Measurements from ENCODE around the gene PPM1K.
A peak's percentile ranks its signal among the peaks of the same experiment; 100 is the strongest.

The PPM1K gene

GRCh38 chr4:88276952-88277710, 7.2 kb downstream of the PPM1K start:
- no peak for DNase-seq

- no peak for DNase-seq
Observed at GRCh38 chr4:88275949-88276515, 8.3 kb downstream of the PPM1K start.

GRCh38 chr4:88275516-88275915, 8.8 kb downstream of the PPM1K start:
- DNase-seq: no peak

DNA sequence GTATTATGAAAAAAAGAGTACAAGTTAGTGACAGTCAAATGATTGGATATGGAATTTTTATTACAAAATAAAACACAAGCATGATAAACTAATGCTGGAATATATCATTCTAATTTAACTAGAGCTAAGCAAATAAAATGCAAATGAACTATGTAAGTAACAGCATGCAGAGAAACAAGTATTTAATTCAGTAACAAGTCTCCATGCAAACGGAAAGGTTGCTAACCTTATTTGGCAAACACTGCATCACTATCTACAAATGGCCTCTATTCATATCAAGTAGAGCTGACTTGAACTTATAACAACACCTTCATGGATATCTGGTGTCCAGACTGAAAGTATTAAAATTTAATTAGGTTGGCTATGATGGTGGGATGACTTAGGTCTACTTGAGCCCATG, 15.4 kb downstream of the PPM1K start:
- DNase-seq: no peak

DNA sequence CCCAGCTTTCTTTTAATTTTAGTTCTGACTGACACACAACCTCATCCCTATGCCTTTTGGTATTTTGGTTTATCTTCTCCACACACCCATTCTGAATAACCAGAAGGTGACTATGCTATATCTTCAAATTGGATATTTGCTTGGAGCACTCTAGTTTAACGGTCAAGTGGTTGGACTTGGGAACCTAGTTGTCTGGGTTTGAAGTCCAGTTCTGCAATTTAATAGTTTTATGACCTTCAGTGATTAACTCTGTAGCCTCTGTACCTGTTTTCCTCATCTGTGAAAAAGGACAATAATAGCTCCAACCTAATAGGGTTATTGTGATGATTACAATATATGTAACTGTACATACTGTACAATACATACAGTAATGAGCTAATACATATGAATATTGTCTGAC, 20.0 kb downstream of the PPM1K start:
- DNase-seq: no peak

DNA sequence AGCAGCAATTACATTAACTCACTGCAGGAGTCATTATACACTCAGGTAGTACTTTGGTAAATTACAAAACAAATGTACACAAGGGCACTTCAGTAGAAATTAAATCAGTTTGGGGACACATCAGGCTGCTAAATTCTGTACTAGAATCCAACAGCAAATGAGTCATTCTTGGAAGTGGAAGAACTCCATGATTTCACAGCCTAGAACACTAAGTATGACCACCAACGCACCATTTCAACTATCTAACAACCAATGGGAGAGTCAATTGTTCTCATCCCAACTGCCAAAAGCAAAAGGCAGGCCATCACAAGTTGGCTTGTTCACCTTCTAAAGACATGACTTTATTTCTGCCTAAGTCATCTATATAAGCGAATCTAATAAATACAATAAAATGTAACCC, 26.6 kb downstream of the PPM1K start:
- DNase-seq: no peak

DNA sequence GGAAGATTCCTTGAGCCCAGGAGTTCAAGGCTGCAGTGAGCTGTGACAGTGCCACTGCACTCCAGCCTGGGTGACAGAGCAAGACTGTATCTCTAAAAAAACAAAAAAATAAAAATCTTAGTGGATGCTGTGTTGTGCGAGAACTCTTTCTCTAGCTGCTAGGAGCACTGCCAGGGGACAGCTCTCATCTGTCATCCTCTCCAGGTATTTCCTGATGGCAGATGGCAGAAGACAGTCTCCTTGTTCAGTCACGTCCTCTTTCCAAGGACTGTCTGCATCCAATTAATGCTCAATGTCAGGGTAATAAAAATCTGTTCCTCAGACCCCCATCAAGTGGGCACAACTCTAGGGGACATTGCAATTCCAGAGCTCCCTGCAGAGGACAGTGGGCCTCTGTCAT, 29.2 kb downstream of the PPM1K start:
- DNase-seq: no peak

DNA sequence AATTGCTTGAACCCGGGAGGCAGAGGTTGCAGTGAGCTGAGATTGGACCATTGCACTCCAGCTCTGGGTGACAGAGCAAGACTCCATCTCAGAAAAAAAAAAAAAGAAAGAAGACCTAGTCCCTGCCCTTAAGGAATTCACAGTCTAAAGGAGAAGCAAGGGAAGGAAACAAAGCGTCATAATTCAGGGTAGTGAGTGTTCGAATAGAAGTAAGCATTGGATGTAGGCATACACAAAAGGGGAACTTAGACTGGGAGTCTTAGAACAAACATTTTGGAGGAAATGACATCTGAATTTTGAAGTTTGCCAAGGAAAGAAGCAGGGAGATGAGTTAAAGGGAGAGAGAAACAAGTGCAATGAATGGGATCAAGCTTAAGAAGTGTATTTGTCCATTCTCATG, 32.4 kb downstream of the PPM1K start:
- DNase-seq: no peak

- DNase-seq: no peak
Observed at GRCh38 chr4:88247148-88247547, 37.2 kb downstream of the PPM1K start.

DNA sequence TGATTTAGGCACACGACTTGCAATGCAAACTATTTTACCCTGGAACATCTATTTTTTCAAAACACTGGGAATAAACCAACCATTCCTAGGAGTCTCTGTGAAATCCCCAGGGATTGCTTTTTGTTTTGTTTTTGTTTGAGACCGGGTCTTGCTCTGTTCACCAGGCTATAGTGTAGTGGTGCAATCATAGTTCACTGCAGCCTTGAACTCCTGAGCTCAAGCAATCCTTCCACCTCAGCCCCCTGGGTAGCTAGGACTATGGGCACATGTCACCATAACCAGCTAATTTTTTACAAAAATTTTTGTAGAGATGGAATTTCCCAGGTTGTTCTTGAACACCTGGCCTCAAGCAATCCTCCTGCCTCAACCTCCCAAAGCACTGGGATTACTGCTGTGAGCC, 37.8 kb downstream of the PPM1K start:
- no peak for DNase-seq

DNA sequence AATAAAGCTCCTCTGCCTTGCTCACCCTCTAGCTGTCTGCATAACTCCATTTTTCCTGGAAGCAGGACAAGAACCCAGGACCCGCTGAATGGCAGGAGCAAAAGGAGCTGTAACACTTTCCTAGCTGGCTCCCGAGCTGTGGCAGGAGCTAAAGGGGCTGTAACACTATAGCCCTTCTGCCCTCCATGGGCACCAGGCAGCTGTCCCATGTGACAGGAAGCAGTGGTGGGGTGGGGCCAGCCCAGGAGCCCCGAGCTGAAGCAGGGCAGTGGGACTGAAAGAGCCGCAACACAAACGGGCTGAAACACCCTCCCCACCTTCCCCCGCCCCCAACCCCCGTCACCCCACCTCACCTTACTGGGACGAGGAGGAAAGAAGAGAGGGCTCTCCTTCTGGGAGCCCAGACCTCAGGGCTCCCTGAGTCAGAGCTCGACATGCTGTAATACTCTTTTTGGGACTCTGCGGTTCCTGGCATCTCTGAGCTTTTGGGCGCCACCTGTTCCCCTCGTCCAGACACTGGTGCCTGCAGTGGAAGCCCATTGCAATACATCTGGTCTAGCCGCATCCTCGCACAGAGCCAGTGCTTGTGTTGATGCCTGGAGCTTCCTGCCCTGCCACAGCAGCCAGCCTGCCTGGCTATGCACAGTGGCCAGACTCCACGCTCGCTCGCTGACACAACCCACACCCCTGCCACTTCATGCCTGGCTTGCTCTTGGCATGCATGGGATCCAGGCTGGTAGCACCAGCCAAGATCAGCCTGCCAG, 39.4 kb downstream of the PPM1K start:
- DNase-seq: peak; percentile 17

GRCh38 chr4:88244056-88244455, 40.3 kb downstream of the PPM1K start:
- no peak for DNase-seq

GRCh38 chr4:88242144-88242543, 42.2 kb downstream of the PPM1K start:
- no peak for DNase-seq

DNA sequence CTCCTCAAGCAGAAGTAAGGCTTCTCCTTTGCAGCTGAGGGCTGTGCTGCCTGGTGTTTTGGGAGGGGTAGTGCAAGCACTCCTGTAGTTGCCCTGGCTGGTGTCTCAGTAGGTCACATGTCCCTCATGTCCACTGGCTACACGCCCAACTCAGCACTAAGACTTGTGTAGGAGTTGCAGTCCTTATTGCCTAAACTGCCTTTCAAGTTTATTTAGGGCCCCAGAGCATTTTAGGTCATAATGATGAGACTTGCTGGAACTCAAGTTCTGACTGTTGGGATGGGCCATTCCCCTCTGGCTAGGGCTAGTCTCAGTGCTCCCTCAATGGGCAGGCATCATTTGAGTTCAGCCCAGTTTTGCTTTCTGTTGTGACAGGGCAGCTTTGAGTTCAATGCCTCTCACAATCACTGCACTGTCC, 44.1 kb downstream of the PPM1K start:
- DNase-seq: no peak

GRCh38 chr4:88230969-88231771, 53.2 kb downstream of the PPM1K start:
- no peak for DNase-seq

GRCh38 chr4:88230461-88230891, 53.9 kb downstream of the PPM1K start:
- DNase-seq: no peak

DNA sequence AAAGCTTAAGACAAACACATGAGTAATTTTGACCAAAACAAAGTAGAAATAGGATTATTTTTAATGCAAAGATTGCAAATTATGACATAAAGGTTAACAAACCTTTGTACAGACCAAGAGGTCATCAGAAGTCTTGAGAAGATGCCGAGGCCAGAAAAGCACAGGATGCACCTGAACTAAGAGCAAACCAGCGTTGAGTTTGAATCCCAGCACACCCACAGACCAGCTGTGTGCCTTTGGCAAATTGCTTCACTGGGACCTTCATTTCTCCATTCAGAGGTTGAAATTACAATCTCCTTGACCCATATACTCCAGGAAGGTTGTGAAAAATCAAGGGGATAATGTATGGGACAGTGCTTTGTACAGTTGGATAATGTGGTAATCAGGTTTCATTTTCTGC, 56.6 kb downstream of the PPM1K start:
- no peak for DNase-seq

GRCh38 chr4:88226143-88226542, 58.2 kb downstream of the PPM1K start:
- no peak for DNase-seq

DNA sequence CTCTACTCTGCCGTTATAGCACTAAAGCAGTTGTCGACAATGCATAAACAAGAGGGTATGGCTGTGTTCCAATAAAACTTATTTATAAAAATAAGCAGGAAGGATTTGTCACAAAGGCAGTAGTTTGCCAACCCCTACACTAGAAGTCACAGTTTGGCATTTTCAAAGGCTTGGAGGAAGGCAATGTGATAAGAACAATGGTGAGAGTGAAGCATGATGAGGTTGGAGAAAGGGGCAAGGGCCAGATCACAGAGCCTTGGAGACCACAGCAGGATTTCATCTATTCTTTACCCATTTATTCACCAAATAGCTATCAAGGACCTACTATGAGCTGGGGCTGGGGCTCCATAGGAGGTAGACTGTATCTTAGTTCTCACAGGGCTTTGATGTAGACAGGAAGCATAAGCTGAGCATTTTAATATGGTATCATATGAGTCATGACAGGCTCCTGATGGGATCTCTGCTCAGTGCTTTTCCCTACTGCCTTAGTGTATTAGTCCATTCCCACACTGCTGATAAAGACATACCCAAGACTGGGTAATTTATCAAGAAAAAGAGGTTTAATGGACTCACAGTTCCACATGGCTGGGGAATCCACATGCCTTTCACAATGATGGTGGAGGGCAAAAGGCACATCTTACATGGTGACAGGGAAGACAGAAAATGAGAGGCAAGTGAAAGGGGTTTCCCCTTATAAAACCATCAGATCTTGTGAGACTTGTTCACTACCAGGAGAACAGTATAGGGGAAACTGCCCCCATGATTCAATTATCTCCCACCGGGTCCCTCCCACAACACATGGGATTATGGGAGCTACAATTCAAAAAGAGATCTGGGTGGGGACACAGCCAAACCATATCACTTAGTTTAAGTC, 58.9 kb downstream of the PPM1K start:
- DNase-seq: no peak

DNA sequence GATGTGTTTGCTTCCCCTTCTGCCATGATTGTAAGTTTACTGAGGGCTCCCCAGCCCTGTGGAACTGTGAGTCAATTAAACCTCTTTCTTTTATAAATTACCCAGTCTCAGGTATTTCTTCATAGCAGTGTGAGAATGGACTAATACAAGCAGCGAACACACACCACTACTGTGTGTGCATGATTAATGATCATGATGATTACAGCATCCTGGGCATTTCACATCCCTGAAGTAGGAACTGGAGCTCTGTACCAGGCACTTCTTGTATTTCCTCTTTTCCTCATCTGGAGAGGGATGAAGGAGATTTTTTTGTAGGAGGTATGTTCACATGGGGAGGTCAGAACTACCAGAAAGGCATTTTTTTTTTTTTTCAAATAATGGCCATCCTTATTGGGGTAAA, 60.8 kb downstream of the PPM1K start:
- no peak for DNase-seq

DNA sequence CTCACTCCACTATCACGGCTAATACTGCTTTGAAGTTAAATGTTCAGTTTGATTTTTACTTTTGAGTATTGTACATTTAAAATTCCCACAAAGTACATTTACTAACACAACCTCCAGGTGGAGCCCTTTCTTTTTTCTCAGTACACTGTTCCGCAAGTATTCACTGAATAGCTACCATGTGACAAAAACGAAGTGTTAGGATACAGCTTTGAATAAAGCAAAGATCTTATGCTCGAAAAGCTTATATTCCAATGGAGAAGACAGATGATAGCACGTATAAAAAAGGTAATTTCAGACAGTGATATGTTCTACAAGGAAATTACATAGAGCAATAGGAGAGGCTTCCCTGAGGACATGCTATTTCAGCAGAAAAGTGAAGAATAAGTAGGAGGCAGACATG, 65.3 kb downstream of the PPM1K start:
- DNase-seq: peak; percentile 65

DNA sequence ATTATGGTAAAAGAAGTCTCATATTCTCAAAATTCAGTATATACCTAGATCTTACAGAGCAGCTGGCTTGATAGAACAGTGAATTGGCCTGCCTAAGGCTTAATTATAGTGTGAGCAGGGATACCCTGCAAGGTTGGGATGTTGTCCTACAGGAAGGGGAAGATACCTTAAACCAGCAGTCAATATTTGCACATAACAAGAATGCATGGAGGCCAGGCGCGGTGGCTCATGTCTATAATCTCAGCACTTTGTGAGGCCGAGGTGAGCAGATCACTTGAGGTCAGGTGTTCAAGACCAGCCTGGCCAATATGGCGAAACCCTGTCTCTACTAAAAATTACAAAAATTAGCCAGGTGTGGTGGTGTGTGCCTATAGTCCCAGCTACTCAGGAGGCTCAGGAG, 67.2 kb downstream of the PPM1K start:
- DNase-seq: no peak
